LoVo (cell line): ENCODE data around the gene PAK2.
"Not testable (repeated sequence)": the region's sequence is repeated elsewhere in the genome, so short reads cannot be mapped to it uniquely, and the experiment has no call there.

ENCODE experiments used
- DNase-seq: peaks from one replicate; pipeline ENCODE4 v3.0.0-alpha.2; 2016; ENCODE audit warnings: low spot score

PAK2 gene

DNA sequence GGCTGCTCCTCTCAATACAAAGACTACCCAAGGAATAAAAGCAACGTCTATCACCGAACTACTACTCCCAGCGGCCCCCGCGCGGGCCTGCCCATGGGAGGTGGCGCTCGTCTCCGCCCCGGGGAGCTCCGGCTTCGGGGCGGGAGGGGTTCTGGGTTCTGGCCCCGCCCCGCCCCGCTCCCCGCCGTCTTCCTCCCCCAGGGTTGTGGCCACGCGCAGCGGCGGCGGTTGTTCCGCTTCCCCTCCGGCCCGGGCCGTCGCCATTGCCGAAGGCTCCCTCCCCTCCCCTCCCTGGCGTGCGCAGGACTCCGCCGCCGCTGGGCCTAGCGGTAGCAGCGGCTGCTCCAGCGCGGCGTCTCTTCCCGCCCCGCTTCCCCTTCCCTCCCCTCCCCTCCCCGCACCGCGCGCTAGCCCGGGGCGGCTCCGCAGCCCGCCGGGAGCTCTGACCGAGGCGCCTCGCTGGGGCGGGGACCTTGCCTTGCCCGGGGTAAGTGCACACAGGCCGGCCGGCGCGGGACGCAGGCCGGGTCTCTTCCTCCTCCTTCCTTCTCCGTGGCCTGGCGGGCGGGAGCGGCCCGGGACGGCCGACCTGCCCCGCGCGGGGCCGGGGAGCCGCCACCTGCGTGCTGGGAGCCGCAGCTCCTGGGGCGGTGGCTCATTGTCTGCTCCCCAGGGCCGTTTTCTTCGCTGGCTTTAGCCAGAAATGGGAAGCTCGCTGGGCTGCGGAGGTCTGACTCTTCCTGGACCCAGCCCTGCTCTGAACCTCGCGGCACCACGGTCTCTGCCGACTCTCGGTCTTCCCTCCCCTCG lies at the start of gene PAK2:
Gene PAK2, plus strand, starts transcription at position 187 of the 810 bp plus-strand sequence. CDS start 42,790 bp downstream, outside the sequence.
- DNase-seq, result peak; percentile 91

DNA sequence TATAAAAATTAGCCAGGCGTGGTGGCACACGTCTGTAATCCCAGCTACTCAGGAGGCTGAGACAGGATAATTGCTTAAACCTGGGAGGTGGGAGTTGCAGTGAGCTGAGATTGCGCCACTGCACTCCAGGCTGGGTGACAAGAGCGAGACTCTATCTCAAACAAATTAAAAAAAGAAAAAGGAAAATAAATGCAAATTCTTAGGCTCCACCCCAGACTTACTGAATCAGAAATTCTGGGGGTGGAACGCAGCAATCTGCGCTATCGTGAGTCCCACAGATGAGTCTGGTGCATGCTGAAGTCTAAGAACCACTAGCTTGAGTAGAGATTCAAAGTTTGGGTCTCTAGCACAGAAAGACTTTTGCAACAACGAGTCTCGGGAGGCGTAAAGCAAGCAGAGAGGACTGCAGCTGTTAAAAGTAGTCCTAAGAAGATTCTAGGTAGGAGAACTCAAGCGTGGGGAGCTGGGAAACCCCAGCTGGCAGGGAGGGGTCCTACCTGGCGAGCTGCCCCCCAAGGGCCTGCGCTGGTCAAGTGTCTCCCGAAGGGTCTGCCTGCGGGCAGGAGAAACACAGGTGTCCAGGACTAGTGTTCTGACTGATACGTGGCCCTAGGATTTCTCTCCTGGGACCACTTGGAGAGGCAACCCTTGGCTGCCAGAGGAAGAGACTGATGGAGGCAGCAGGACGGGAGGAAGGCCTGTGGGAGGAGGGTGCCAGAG lies 49.6 kb upstream of the PAK2 start:
- no peak for DNase-seq

DNA sequence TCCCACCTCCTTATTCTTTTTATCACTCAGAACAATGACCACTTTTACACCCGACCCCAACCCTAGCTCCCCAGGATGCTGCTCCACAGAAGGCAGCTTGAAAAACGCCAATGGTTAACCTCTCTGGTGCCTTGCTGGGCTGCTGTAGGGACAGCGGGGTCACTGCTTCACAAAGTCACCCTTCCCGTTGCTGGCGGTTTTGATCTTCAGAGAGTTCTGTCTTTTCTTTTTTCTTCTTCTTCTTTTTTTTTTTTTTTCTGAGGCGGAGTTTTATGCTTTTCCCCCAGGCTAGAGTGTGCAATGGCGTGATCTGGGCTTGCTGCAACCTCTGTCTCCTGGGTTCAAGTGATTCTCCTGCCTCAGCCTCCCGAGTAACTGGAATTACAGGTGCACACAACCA lies 48.3 kb upstream of the PAK2 start:
- no peak for DNase-seq

DNA sequence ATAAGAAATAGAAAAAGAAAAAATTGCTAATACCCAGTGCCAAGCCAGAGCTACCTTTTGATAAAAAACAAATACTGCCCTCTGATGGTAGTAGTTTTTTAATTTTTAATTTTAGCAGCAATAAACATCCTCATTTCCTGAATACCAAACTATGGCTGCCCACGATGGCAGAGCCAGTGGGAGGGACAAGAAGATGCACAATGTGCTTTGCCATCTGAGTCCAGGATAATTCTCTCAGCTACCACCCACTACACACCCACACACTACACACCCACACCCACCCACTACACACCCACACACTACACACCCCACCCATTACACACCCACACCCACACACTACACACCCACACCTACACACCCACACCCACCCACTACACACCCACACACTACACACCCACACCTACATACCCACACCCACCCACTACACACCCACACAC lies 45.4 kb upstream of the PAK2 start:
- no peak for DNase-seq

DNA sequence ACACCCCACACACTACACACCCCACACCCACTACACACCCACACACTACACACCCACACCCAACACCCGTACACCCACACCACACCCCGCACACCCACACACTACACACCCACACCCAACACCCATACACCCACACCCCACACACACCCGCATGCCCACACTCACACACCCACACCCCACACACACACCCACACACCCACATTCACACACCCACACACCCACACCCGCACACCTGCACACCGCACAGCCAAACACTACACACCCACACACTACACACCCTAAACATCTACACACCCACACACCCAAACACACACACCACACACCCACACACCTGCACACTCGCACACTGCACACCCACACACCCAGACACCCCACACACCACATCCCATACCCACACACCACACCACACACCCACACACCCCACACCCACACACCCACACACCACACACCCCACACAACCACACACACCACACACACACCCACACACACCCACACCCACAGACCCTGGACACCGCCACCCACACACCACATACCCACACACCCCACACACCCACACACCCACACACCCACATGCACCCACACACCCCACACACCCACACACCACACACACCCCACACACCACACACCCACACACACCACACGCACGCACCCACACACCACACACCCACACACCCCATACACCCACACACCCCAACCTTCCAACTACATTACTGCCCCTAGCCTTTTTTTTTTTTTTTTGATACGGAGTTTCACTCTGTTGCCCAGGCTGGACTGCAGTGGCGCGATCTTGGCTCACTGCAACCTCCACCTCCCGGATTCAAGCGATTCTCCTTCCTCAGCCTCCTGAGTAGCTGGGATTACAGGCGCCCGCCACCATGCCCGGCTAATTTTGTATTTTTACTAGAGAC lies 44.5 kb upstream of the PAK2 start:
- no peak for DNase-seq

DNA sequence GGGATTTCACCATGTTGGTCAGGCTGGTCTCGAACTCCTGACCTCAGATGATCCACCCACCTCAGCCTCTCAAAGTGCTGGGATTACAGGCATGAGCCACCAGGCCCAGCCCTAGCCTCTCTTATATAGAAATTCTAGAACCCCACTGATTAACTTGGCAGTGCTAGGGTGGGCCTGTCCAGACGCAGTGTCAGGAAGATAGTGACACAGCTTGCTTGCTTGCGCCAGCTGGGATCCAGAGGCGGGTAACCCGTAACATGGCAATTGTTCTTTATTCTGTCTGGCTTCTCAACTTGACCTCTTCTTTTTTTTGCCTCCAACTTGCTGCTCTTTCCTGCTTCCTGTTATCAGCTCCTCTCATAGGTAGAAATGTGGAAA lies 43.8 kb upstream of the PAK2 start:
- DNase-seq, result no peak

DNA sequence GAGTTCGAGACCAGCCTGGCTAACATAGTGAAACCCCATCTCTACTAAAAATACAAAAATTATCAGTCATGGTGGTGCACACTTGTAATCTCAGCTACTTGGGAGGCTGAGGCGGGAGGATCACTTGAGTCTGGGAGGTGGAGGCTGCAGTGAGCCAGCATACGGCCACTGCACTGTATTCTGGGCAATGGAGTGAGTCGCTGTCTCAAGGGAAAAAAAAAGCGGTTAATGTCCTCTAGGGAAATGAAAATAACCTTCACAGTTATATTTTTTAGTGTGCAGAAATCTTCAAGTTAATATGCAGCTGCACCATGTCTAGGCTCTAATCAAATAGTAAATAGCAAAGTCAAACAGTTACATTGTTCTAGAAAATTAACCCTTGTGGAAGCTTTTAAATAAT lies 42.4 kb upstream of the PAK2 start:
- no peak for DNase-seq

DNA sequence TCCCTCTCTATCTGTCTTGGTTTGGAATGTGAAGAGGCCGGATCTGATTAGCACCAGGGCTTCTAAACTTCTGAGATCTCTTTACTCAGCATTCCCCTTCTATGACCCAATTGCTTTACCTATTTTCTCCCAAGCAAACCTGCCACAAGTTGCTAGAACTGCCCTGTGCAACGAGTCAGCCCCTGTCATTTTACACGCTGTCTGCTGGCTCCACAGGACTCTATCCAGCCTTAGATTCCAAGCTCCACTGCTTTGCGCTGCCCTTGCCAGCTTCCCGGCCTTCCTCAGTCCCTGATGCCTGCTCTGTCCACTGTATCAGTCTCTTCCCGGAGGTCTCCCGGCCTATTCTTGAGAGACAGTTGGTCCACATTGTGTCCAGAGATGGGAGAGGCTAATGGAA lies 39.9 kb upstream of the PAK2 start:
- no peak for DNase-seq

DNA sequence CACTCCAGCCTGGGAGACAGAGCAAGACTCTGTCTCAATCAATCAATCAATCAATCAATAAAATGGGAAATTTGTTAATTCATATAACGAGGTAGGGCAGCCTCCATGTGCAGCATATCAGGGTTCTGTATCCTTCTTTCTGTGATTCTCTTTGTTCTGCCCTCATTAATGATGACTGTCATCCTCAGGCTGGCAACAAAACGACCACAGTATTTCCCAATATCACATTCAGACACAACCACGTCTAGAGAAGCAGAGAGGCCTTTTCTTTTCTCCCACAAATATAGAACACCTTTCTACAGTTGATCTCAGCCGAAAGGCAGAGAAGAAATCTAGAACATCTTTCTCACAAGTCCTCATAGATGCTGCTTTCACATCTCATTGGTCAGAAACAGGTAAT lies 38.9 kb upstream of the PAK2 start:
- DNase-seq, result no peak

DNA sequence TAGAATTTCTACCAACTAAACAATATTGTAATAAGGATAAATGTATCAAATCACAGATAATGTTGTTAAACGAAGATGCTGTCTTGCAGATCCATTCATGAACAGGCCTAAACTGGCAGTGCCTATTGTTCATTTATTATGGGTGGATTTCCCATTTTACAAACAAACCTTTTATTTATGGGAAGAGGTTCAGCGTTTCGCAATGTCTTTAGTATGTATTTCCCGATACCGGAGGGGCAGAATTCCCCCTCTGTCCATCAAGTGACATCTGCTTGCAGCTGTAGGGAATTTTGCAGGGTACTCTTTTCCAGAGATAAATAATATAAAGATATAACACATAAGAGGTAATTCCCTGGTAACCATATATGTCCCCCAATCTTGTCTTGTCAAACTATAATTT lies 33.3 kb upstream of the PAK2 start:
- no peak for DNase-seq

DNA sequence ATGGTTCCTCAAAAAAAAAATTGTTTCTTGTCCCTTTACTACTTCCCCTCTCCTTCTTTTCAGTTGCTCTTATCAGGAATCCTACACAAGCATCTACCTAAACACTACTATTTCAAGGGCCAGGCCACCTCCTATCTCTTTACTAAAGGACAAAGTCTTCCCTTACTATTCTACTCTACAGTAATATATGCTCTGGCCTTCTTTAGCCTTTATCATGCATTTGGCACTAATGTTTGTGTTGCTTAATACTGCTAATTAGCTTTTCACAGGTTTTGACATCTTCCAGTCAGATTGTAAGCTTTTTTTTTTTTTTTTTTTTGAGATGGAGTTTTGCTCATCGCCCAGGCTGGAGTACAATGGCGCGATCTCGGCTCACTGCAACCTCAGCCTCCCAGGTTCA lies 32.9 kb upstream of the PAK2 start:
- no peak for DNase-seq

DNA sequence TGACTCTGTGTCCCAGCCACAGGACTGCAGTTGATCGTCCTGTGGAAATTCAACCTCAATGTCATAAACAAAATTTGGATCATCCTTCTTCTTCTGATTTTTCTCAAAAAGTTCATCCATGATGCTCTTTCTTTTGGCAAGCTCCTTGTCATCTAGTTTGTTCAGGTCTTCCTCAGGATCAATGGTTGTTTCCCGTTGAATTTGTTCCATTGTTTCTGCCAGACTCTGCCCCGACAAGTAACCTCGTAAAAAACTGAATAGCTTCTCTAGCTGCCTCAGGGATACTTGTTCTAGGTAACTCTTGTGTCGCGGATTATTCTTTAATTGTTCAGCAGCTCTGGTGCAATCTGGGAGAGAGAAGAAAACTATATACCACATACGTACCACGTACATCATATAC lies 32.1 kb upstream of the PAK2 start:
- DNase-seq, result no peak

DNA sequence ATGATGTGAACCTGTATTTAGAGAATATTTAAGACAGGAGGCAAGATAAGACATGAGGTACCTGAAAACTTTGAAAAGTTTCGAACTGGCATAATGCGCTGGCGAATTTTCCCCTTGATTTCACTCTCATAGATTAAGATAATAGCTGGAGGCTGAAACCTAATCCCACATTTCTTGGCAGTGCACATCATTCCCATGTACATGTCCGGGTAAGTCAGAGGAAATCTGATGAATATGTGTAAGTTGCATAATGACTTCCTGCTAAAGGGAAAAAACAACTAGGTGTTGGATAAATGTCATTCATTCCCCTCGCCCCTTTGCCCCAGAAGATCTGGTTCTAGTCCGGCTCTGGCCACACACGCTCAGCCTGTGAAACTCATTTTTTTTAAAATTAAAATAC lies 31.2 kb upstream of the PAK2 start:
- DNase-seq, result no peak

DNA sequence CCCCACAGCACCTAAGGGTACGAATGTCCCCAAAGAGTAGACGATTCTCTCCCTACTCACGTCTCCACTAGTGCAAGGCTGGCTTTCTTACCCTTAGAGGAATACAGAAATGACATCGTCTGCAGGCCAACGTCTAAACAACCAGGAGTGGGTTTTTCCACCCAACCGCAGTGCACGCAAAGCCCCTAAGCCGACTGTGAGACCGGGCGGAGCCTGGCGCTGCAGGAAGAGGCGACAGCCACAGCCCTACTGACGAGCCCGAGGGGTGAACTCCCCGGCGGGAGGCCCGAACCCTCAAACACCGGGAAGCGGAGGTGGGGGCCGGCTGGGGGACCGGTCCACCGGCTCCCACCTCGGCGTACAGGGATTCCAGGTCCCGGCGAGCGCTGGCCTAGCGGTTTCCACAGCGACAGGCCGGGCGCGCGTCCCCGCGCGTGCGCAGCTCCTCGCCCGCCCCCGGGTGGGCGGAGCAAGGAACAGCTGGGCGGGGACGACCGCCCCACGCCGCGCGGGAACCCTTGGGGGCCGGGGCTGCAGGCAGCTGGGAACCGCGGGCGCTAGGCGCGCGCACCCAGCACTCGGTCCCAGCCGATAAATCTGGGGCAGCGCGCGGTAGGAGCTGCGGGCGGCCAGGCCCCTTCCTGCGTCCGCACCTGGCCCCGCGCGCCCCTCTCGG lies 27.7 kb upstream of the PAK2 start, which contains the start of the genes CEP19 and PIGX:
Gene CEP19, minus strand, starts transcription at position 413 of the 676 bp plus-strand sequence. CDS start 3,593 bp downstream, outside the sequence.
Gene PIGX, plus strand, starts transcription at position 540 of the 676 bp plus-strand sequence.
- peak; percentile 88 for DNase-seq

DNA sequence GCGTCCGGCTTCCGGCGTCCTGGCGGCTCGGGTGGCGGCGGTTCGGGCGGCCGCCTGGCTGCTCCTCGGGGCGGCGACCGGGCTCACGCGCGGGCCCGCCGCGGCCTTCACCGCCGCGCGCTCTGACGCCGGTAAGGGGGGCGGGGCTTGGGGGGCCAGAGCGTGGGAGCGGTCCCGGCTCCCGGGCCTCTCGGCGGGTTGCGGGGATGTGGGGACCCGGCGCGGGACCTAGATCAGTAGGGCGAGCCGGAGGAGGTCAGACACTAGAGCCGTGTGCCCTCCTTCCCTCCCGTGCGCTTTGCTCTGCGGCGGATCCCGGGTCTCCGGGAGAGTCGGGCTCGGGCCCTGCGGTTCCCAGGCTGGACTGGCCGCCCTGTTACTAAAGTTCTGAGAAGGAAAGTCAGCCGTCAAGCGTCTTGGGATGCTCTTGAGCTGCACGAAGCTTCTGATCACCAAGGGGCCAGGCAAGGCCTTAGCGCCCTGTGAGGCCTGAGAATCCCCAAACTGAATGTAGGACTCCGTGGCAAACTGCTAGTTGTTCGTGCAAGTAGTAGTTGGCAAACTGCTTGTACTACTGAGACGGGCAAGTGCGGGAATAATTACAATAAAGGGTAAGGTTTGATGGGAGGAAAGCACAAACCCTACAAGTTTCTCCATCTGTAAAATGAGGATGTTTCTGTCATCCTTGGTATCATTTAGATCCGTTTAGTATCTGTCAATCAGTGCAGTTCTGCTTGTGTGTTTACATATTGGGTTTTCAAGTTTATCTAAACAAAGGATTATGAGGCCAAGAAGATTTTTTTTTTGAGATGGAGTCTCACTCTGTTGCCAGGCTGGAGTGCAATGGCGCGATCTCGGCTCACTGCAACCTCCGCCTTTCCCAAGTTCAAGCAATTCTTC lies 26.9 kb upstream of the PAK2 start:
- DNase-seq, result no peak

DNA sequence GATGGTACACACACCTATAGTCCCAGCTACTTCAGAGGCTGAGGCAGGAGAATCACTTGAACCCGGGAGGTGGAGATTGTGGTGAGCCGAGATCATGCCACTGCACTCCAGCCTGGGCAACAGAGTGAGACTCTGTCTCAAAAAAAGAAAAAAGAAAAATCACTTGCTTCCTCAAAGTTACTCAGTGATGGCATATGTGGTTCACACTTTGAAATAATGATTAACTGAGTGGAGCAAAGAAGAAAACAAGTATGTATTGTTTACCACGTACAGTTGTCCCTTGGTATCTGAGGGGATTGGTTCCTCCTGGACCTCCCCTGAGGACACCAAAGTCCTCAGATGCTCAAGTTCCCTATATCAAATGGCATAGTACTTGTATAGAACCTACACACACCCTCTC lies 22.5 kb upstream of the PAK2 start:
- not testable (repeated sequence) for DNase-seq

DNA sequence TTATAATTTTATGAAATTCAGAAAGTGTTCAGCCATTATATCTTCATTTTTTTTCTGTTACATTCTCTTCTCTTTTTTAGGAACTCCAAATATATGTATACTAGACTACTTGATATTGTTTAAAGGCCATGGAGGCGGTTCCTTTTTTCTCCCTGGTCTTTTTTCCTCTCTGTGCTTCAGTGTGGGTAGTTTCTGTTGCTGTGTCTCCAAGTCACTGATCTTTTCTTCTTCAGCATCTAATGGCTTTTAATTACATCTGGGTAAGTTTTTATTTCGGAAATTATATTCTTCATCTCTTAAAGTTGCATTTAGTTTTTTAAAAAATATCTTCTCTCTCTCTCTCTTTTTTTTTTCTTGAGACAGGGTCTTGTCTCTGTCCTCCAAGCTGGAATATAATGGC lies 18.6 kb upstream of the PAK2 start:
- DNase-seq, result no peak

DNA sequence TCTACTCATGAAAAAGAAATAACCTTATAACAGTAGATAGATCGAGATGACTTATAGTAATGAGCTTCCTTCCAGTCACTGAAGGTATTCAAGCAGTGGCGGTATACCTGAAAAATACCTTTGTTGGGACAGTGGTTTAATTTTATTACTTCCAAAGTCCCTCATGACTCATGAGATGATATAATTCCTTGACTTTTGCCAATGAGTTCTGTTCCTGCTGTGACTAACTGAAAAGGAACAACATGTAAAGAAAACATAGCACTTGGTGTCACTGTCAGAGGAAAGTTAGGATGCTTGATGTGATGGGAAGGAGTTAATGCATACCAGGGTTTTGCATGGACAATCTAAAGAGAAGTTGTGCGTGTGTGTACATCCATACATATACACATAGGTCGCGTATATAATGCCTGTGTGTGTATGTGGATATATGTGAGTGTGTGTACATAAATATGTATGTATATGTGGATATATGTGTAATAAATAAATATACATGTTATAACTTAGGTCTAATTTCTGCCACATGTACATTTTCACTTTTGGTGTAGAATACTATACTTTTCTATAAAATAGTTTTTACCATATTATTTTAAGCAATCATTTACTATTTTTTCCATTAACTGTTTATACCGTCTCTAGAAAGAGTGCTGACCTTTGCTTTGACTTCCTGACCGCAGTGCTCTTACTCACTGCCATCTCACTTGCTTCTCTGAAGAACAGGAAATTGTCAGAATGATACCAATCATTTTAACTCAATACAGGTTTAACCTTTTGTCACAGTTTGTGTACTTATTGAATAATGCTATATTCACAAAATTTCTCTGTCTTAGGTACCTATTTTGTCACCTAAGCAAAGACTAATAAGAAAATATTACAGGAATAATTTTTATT lies 12.6 kb upstream of the PAK2 start:
- DNase-seq, result peak; percentile 78

DNA sequence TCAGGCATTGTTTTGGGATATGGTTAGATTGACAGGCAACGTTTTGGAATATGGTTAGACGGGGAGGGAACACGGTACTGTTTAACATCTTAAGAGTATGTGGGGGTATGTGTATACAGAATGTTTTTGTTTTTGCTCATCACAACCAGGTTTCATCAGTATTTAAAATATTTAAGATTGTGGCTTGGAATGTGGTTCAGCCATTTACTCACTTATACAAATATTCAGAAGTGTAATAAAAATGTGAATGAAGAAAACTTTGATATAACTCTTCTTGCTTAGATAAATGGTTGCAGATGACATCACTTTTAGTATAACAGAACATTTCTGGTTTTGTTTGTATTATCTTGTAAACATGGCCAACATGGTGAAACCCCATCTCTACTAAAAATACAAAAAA lies 3.9 kb upstream of the PAK2 start:
- DNase-seq, result no peak
